ENCODE data around the gene COL9A2. TPM values are rescaled to one million over a fixed set of nuclear protein-coding genes. Genes with fewer than 3 reads are reported as not detected.
A peak's percentile ranks its signal among the peaks of the same experiment; 100 is the strongest.

COL9A2 gene
- total and polyA plus RNA-seq, 4 donors, result 0.19 to 0.75 (median 0.34) TPM

DNA sequence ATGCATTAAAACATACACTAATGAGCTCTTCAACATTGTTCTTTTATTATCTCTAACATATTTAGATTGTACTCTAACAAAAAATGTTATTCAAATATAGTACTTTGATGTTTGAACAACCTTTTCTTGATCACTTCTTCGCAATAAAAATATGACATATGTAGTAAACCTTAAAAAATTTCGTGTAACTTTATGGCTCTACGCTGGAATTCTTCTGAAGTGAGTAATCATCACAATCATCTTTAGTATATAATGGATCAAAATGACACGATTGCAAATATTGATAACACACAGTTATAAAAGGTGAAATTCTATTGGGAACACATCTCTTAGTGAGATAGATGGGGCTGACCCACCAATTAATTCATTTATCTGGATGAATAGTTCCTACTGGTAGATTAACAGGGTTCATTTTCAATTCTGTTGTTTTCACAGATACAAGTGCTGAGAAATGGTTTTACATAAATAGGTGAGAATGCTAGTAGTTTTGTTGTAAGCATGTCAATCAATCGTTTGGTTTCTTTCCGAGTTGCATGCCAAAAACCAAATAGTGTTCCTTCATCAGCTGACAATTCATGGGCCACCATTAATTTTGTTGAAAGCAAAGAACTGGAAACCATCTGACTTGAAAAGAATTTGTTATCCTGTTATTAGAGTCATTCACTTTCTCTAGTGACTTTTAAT, 60.5 kb downstream of the COL9A2 start:
- TF ChIP-seq RXRA (IDR thresholded peaks at IDR 0.05) (no peak), JUND (IDR thresholded peaks at IDR 0.05) (no peak), SP1 (IDR thresholded peaks at IDR 0.05) (no peak), GABPA (IDR thresholded peaks at IDR 0.05 in 1 of 2, conservative IDR thresholded peaks at IDR 0.05 in 1 of 2) (no peak), HNF4G (IDR thresholded peaks at IDR 0.05) (no peak), TAF1 (conservative IDR thresholded peaks at IDR 0.05) (no peak), RAD21 (IDR thresholded peaks at IDR 0.05) (no peak), NR2F2 (IDR thresholded peaks at IDR 0.05) (no peak), YY1 (IDR thresholded peaks at IDR 0.05) (no peak), FOXA1 (IDR thresholded peaks at IDR 0.05) (no peak), EGR1 (IDR thresholded peaks at IDR 0.05; ENCODE audit: low read depth in 2 of 2) (no peak), FOXA2 (IDR thresholded peaks at IDR 0.05) (no peak), HNF4A (conservative IDR thresholded peaks at IDR 0.05) (no peak)
- TF ChIP-seq, protein P1, sequence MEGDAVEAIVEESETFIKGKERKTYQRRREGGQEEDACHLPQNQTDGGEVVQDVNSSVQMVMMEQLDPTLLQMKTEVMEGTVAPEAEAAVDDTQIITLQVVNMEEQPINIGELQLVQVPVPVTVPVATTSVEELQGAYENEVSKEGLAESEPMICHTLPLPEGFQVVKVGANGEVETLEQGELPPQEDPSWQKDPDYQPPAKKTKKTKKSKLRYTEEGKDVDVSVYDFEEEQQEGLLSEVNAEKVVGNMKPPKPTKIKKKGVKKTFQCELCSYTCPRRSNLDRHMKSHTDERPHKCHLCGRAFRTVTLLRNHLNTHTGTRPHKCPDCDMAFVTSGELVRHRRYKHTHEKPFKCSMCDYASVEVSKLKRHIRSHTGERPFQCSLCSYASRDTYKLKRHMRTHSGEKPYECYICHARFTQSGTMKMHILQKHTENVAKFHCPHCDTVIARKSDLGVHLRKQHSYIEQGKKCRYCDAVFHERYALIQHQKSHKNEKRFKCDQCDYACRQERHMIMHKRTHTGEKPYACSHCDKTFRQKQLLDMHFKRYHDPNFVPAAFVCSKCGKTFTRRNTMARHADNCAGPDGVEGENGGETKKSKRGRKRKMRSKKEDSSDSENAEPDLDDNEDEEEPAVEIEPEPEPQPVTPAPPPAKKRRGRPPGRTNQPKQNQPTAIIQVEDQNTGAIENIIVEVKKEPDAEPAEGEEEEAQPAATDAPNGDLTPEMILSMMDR (IDR thresholded peaks at IDR 0.05; ENCODE audit: low read depth, low read length, missing input control), result no peak
- TF ChIP-seq, protein P2, sequence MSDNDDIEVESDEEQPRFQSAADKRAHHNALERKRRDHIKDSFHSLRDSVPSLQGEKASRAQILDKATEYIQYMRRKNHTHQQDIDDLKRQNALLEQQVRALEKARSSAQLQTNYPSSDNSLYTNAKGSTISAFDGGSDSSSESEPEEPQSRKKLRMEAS (IDR thresholded peaks at IDR 0.05), result no peak
- TF ChIP-seq, protein P3, sequence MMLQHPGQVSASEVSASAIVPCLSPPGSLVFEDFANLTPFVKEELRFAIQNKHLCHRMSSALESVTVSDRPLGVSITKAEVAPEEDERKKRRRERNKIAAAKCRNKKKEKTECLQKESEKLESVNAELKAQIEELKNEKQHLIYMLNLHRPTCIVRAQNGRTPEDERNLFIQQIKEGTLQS (IDR thresholded peaks at IDR 0.05), result no peak
- TF ChIP-seq, protein P4, sequence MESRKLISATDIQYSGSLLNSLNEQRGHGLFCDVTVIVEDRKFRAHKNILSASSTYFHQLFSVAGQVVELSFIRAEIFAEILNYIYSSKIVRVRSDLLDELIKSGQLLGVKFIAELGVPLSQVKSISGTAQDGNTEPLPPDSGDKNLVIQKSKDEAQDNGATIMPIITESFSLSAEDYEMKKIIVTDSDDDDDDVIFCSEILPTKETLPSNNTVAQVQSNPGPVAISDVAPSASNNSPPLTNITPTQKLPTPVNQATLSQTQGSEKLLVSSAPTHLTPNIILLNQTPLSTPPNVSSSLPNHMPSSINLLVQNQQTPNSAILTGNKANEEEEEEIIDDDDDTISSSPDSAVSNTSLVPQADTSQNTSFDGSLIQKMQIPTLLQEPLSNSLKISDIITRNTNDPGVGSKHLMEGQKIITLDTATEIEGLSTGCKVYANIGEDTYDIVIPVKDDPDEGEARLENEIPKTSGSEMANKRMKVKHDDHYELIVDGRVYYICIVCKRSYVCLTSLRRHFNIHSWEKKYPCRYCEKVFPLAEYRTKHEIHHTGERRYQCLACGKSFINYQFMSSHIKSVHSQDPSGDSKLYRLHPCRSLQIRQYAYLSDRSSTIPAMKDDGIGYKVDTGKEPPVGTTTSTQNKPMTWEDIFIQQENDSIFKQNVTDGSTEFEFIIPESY (IDR thresholded peaks at IDR 0.05), result no peak
- TF ChIP-seq, protein P5, sequence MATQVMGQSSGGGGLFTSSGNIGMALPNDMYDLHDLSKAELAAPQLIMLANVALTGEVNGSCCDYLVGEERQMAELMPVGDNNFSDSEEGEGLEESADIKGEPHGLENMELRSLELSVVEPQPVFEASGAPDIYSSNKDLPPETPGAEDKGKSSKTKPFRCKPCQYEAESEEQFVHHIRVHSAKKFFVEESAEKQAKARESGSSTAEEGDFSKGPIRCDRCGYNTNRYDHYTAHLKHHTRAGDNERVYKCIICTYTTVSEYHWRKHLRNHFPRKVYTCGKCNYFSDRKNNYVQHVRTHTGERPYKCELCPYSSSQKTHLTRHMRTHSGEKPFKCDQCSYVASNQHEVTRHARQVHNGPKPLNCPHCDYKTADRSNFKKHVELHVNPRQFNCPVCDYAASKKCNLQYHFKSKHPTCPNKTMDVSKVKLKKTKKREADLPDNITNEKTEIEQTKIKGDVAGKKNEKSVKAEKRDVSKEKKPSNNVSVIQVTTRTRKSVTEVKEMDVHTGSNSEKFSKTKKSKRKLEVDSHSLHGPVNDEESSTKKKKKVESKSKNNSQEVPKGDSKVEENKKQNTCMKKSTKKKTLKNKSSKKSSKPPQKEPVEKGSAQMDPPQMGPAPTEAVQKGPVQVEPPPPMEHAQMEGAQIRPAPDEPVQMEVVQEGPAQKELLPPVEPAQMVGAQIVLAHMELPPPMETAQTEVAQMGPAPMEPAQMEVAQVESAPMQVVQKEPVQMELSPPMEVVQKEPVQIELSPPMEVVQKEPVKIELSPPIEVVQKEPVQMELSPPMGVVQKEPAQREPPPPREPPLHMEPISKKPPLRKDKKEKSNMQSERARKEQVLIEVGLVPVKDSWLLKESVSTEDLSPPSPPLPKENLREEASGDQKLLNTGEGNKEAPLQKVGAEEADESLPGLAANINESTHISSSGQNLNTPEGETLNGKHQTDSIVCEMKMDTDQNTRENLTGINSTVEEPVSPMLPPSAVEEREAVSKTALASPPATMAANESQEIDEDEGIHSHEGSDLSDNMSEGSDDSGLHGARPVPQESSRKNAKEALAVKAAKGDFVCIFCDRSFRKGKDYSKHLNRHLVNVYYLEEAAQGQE (IDR thresholded peaks at IDR 0.05), result no peak
- no peak for DNase-seq (ENCODE audit: low spot score)
- H3K27me3 ChIP-seq (ENCODE audit: control insufficient read depth in 4 of 4, insufficient read depth in 4 of 4, low read length in 3 of 4), result no peaks in the 10 kb centered on the region
- no peaks in the 10 kb centered on the region for H3K9me3 ChIP-seq (ENCODE audit: control insufficient read depth in 4 of 4, low read length in 3 of 4)
- peaks cover 0 to 13% (median 8%) of the 10 kb centered on the region in 4 donors for H3K36me3 ChIP-seq (ENCODE audit: control insufficient read depth in 4 of 4, insufficient read depth in 3 of 4, low read depth in 1 of 4, low read length in 3 of 4)
- WGBS, result 59% methylated on average over 6 of the region's 6 CpGs
- H3K27ac ChIP-seq (ENCODE audit: low read depth in 1 of 2, low read length in 2 of 2), result no peak overlapping the region
- H3K4me3 ChIP-seq (ENCODE audit: low read depth in 1 of 3, low read length in 3 of 3), result peak overlapping the region; percentile 16 to 100 (median 96)
- H3K4me1 ChIP-seq (ENCODE audit: control insufficient read depth in 4 of 4, insufficient read depth in 4 of 4, low read length in 3 of 4), result peaks cover 2 to 13% (median 7%) of the 10 kb centered on the region in 4 donors
- peak overlapping the region; percentile 96 to 97 for H3K9ac ChIP-seq (ENCODE audit: low read depth in 1 of 2, low read length in 2 of 2)

All from liver (tissue), 9 donors.